Measurements from ENCODE around the gene SSTR4. TPM values are rescaled to one million over a fixed set of nuclear protein-coding genes. Genes with fewer than 3 reads are reported as not detected.

Gene SSTR4
- total RNA-seq, 1 experiment from 2014 or later, result not detected

DNA sequence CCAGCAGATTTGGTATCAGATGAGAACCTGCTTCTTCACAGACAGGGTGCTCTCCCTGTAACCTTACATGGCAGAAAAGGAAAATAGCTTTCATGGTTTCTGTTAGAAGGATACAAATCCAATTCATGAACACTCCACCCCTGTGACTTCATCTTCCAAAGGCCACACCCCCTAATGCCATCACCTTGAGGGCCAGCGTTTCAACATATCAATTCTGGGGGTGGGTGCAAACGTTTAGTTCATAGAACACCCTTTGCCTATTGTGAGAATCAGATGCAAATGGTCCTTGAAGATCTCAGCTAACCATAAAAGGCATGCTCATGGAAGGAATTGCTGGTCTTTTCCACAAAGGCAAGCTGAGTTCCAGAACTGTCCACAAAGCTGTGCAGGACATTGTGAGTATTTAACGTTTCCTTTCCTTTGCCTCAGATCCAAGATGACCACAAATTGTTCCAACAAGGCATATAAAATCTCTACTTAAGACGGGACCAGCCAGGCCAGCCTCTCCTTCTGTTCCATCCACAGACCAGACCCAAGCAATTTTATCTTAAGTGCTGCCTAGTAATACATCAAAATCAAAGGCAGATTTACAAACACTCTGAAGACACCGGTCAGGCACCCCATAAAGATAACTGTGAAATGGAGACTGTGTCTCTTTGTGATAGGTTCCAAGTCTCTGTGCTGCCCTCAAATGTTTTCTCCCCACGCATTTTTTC is 34.7 kb upstream of the SSTR4 start:
- ChIA-PET POLR2A (no interaction called here), CTCF (no interaction called here)
- no peaks in the 10 kb centered on the region for H3K4me1 ChIP-seq (ENCODE audit: control insufficient read depth, insufficient read depth, low read length)
- in situ Hi-C loops (cut with HindIII; ENCODE audit: low pct_unique_long_range_greater_than_20kb, low sequenced_read_pairs), result no loop called here
- no peaks in the 10 kb centered on the region for H3K36me3 ChIP-seq (ENCODE audit: control insufficient read depth, insufficient read depth, low read length)
- no peak for ATAC-seq
- no peak for DNase-seq (ENCODE audit: low read depth, low spot score)
- H3K9me3 ChIP-seq (ENCODE audit: control insufficient read depth, insufficient read depth, low read depth, low read length), result no peaks in the 10 kb centered on the region
- no peak overlapping the region for H3K4me3 ChIP-seq (ENCODE audit: low read depth in 2 of 2, low read length in 2 of 2)
- intact Hi-C loops (cut with micrococcal nuclease; ENCODE audit: unreplicated experiment), result no loop called here
- BruUV-seq (replicated peaks), result no TSS peak
- no peak overlapping the region for H3K27ac ChIP-seq (ENCODE audit: low read length)
- TF ChIP-seq POLR2AphosphoS5 (IDR thresholded peaks at IDR 0.05; ENCODE audit: low read depth, low read length), result no peak
- H3K27me3 ChIP-seq (ENCODE audit: control insufficient read depth, insufficient read depth, low read length), result peaks cover 3% of the 10 kb centered on the region; the same call in 1 of the 2 replicates

DNA sequence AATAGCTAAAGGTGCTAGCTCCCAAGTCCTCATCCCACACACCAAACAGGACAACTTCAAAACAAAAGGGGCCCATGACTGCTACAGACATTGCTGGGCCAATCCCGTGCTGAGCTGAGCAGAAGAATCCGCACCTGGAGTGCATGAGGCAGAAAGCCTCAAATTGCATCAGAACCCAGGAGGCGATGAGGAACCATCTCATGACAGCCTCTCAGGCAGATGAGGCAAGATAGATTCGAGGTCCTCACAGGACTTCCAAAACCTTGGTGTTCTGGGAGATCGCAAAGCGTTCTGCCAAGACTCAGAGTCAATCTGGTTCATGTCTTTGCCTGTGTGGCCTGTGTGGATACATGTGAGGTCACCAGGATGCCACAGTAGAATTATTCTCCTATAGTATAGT is 32.8 kb upstream of the SSTR4 start:
- no peak overlapping the region for H3K4me3 ChIP-seq (ENCODE audit: low read depth in 2 of 2, low read length in 2 of 2)
- no peaks in the 10 kb centered on the region for H3K9me3 ChIP-seq (ENCODE audit: control insufficient read depth, insufficient read depth, low read depth, low read length)
- no peaks in the 10 kb centered on the region for H3K27me3 ChIP-seq (ENCODE audit: control insufficient read depth, insufficient read depth, low read length)
- no peak for ATAC-seq
- no peaks in the 10 kb centered on the region for H3K4me1 ChIP-seq (ENCODE audit: control insufficient read depth, insufficient read depth, low read length)
- ChIA-PET CTCF (no interaction called here), POLR2A (no interaction called here)
- in situ Hi-C loops (cut with HindIII; ENCODE audit: low pct_unique_long_range_greater_than_20kb, low sequenced_read_pairs) (no loop called here), intact Hi-C loops (cut with micrococcal nuclease; ENCODE audit: unreplicated experiment) (no loop called here)
- TF ChIP-seq POLR2AphosphoS5 (IDR thresholded peaks at IDR 0.05; ENCODE audit: low read depth, low read length) (no peak), TCF7L2 (IDR thresholded peaks at IDR 0.05; ENCODE audit: low read depth, low read length) (no peak), SIN3A (IDR thresholded peaks at IDR 0.05; ENCODE audit: borderline replicate concordance, insufficient read depth, low read depth, low read length) (no peak)
- TF ChIP-seq, protein P1, sequence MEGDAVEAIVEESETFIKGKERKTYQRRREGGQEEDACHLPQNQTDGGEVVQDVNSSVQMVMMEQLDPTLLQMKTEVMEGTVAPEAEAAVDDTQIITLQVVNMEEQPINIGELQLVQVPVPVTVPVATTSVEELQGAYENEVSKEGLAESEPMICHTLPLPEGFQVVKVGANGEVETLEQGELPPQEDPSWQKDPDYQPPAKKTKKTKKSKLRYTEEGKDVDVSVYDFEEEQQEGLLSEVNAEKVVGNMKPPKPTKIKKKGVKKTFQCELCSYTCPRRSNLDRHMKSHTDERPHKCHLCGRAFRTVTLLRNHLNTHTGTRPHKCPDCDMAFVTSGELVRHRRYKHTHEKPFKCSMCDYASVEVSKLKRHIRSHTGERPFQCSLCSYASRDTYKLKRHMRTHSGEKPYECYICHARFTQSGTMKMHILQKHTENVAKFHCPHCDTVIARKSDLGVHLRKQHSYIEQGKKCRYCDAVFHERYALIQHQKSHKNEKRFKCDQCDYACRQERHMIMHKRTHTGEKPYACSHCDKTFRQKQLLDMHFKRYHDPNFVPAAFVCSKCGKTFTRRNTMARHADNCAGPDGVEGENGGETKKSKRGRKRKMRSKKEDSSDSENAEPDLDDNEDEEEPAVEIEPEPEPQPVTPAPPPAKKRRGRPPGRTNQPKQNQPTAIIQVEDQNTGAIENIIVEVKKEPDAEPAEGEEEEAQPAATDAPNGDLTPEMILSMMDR (IDR thresholded peaks at IDR 0.05), result no peak
- TF ChIP-seq, protein P2, sequence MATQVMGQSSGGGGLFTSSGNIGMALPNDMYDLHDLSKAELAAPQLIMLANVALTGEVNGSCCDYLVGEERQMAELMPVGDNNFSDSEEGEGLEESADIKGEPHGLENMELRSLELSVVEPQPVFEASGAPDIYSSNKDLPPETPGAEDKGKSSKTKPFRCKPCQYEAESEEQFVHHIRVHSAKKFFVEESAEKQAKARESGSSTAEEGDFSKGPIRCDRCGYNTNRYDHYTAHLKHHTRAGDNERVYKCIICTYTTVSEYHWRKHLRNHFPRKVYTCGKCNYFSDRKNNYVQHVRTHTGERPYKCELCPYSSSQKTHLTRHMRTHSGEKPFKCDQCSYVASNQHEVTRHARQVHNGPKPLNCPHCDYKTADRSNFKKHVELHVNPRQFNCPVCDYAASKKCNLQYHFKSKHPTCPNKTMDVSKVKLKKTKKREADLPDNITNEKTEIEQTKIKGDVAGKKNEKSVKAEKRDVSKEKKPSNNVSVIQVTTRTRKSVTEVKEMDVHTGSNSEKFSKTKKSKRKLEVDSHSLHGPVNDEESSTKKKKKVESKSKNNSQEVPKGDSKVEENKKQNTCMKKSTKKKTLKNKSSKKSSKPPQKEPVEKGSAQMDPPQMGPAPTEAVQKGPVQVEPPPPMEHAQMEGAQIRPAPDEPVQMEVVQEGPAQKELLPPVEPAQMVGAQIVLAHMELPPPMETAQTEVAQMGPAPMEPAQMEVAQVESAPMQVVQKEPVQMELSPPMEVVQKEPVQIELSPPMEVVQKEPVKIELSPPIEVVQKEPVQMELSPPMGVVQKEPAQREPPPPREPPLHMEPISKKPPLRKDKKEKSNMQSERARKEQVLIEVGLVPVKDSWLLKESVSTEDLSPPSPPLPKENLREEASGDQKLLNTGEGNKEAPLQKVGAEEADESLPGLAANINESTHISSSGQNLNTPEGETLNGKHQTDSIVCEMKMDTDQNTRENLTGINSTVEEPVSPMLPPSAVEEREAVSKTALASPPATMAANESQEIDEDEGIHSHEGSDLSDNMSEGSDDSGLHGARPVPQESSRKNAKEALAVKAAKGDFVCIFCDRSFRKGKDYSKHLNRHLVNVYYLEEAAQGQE (IDR thresholded peaks at IDR 0.05; ENCODE audit: insufficient read depth in 1 of 2, low read depth in 2 of 2, low read length in 1 of 2), result no peak
- H3K36me3 ChIP-seq (ENCODE audit: control insufficient read depth, insufficient read depth, low read length), result no peaks in the 10 kb centered on the region
- no peak for DNase-seq (ENCODE audit: low read depth, low spot score)
- BruUV-seq (replicated peaks), result no TSS peak
- no peak overlapping the region for H3K27ac ChIP-seq (ENCODE audit: low read length)

DNA sequence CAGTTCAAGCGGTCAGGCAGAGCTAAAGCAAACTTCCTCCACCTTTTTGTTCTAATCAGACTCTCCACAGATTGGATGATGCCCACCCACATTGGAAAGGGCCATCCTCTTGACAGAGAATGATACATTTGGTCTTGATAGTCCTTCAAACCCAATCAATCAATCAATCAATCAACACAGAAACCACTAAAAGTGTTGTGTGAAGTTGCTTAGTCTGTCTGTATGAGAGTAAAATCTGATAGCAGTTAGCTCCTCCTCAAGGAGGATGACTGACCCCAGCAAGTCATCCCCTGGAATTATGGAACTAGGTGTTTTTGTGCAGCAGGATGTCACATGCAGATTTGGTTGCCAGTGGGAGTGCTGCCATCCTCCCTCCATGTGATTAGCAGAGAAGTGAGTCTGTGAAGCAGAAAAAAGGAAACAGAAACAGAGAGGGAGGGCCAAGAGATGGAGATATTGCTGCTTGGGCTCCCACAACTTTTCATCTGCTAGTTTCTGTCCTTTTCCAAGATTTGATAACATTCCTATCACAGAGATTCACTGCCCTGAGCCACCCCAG is 32.0 kb upstream of the SSTR4 start:
- ATAC-seq (no peak), DNase-seq (ENCODE audit: low read depth, low spot score) (no peak)
- Histone ChIP-seq H3K36me3 (ENCODE audit: control insufficient read depth, insufficient read depth, low read length) (no peaks in the 10 kb centered on the region), H3K4me3 (ENCODE audit: low read depth in 2 of 2, low read length in 2 of 2) (no peak overlapping the region), H3K27ac (ENCODE audit: low read length) (no peak overlapping the region), H3K27me3 (ENCODE audit: control insufficient read depth, insufficient read depth, low read length) (no peaks in the 10 kb centered on the region), H3K4me1 (ENCODE audit: control insufficient read depth, insufficient read depth, low read length) (no peaks in the 10 kb centered on the region), H3K9me3 (ENCODE audit: control insufficient read depth, insufficient read depth, low read depth, low read length) (no peaks in the 10 kb centered on the region)
- in situ Hi-C loops (cut with HindIII; ENCODE audit: low pct_unique_long_range_greater_than_20kb, low sequenced_read_pairs) (no loop called here), intact Hi-C loops (cut with micrococcal nuclease; ENCODE audit: unreplicated experiment) (no loop called here)
- ChIA-PET CTCF (no interaction called here), POLR2A (no interaction called here)
- no TSS peak for BruUV-seq (replicated peaks)
- TF ChIP-seq, protein P2 (IDR thresholded peaks at IDR 0.05; ENCODE audit: insufficient read depth in 1 of 2, low read depth in 2 of 2, low read length in 1 of 2), result no peak

Data from Panc1 (cell line).